B cell (primary cell): ENCODE results near the gene RPRD1B. TPM values are rescaled to one million over a fixed set of nuclear protein-coding genes. Genes with fewer than 3 reads are reported as not detected.

Experiments used
- ATAC-seq: fragments of 200-7000 bp; cut with Tn5 transposase; one replicate; pipeline ENCODE4 v1.10.0; 2021; ENCODE audit warnings: low read depth, mild to moderate bottlenecking, moderate number of reproducible peaks, moderate library complexity
- CTCF ChIA-PET: fragments of 350-600 bp; sonication (Branson Sonifier 250); formaldehyde crosslinking; loops from one replicate; lab custom pipeline; 2021; ENCODE audit warnings: antibody characterized with exemption, inconsistent platforms; lab: Charles Lee
- POLR2A ChIA-PET: fragments of 350-600 bp; sonication (Branson Sonifier 250); formaldehyde crosslinking; loops from one replicate; lab custom pipeline; 2021; ENCODE audit warnings: antibody characterized with exemption; lab: Charles Lee
- DNase-seq: peaks from one replicate; pipeline ENCODE4 v3.0.0; 2013
- H2AFZ ChIP-seq: 2 replicates; pipeline ENCODE4 v1.6.1; 2012; ENCODE audit warnings: mild to moderate bottlenecking, low read depth, low read length; ENCODE audit not compliant: insufficient read depth, poor library complexity, severe bottlenecking
- H3K27ac ChIP-seq, 2 donors: 1 replicate in 1 of 2; 2 replicates in 1 of 2; pipeline ENCODE4 v1.5.1; 2012 to 2013; ENCODE audit warnings: low read length in 2 of 2, mild to moderate bottlenecking in 2 of 2, moderate library complexity in 1 of 2
- H3K27me3 ChIP-seq, 4 experiments: fragments of 200-600 bp in 1 of 4; sonication (generic) in 1 of 4; replicated peaks in 1 of 4; 1 replicate in 2 of 4; 2 replicates in 2 of 4; pipeline versions ENCODE4 v1.6.1 to v1.7.0; 2013 to 2016; ENCODE audit warnings: low read length in 3 of 4, mild to moderate bottlenecking in 2 of 4, mixed read lengths in 1 of 4, moderate library complexity in 1 of 4; ENCODE audit not compliant: insufficient read depth in 4 of 4, control insufficient read depth in 3 of 4; ENCODE audit errors: control extremely low read depth in 1 of 4
- H3K36me3 ChIP-seq, 2 experiments: replicated peaks in 1 of 2; 1 replicate in 1 of 2; 2 replicates in 1 of 2; pipeline versions ENCODE4 v1.6.1 to v1.7.1; 2013; ENCODE audit warnings: low read length in 1 of 2; ENCODE audit not compliant: insufficient read depth in 2 of 2, control insufficient read depth in 1 of 2; ENCODE audit errors: control extremely low read depth in 1 of 2, extremely low read depth in 1 of 2
- H3K4me1 ChIP-seq, 2 donors: fragments of 200-600 bp in 1 of 2; sonication (generic) in 1 of 2; 1 replicate in 1 of 2; 2 replicates in 1 of 2; pipeline versions ENCODE4 v1.5.1 to v1.6.1; 2013 to 2017; ENCODE audit warnings: low read length in 2 of 2; ENCODE audit not compliant: control insufficient read depth in 2 of 2, insufficient read depth in 2 of 2
- H3K4me2 ChIP-seq: replicated peaks from 2 replicates; pipeline ENCODE3; 2012; ENCODE audit warnings: mild to moderate bottlenecking, low read depth, low read length; ENCODE audit not compliant: poor library complexity, severe bottlenecking
- H3K4me3 ChIP-seq, 5 experiments: fragments of 200-600 bp in 1 of 5; sonication (generic) in 1 of 5; 1 replicate in 3 of 5; 2 replicates in 2 of 5; pipeline versions ENCODE4 v1.5.1 to v1.7.0; 2011 to 2016; ENCODE audit warnings: low read length in 4 of 5, mild to moderate bottlenecking in 4 of 5, low read depth in 2 of 5, control low read depth in 1 of 5, moderate library complexity in 1 of 5; ENCODE audit not compliant: insufficient read depth in 1 of 5; ENCODE audit errors: control extremely low read depth in 1 of 5, extremely low read depth in 1 of 5
- H3K79me2 ChIP-seq: fragments of 200-600 bp; sonication (generic); one replicate; pipeline ENCODE4 v1.6.0; 2016; ENCODE audit warnings: low read length; ENCODE audit not compliant: control insufficient read depth, insufficient read depth
- H3K9ac ChIP-seq: fragments of 200-600 bp; sonication (generic); 2 replicates; pipeline ENCODE4 v1.6.1; 2017; ENCODE audit warnings: mild to moderate bottlenecking, low read length, moderate library complexity
- H3K9me3 ChIP-seq, 3 donors: one replicate each; pipeline versions ENCODE4 v1.6.1 to v1.7.1; 2013; ENCODE audit warnings: low read length in 2 of 3; ENCODE audit not compliant: control insufficient read depth in 2 of 3, insufficient read depth in 1 of 3; ENCODE audit errors: control extremely low read depth in 1 of 3
- H4K20me1 ChIP-seq: 2 replicates; pipeline ENCODE4 v1.6.0; 2012; ENCODE audit warnings: mild to moderate bottlenecking, low read length; ENCODE audit not compliant: insufficient read depth, control insufficient read depth, poor library complexity, severe bottlenecking
- H3K27ac Mint-ChIP-seq: one replicate; pipeline ENCODE4 v1.8.0; 2021; ENCODE audit warnings: mixed read lengths
- H3K27me3 Mint-ChIP-seq: one replicate; pipeline ENCODE4 v1.8.0; 2021; ENCODE audit warnings: mixed read lengths
- H3K4me1 Mint-ChIP-seq: one replicate; pipeline ENCODE4 v1.8.0; 2021; ENCODE audit warnings: mixed read lengths
- H3K4me3 Mint-ChIP-seq: one replicate; pipeline ENCODE4 v1.8.0; 2021; ENCODE audit warnings: mixed read lengths
- H3K9me3 Mint-ChIP-seq: one replicate; pipeline ENCODE4 v1.8.0; 2022; ENCODE audit warnings: mixed read lengths; ENCODE audit not compliant: insufficient read depth
- EZH2 ChIP-seq: IDR thresholded peaks from 2 replicates; pipeline ENCODE4 v1.6.1; 2012; ENCODE audit warnings: borderline replicate concordance, low read depth, mild to moderate bottlenecking, moderate library complexity, low read length; ENCODE audit not compliant: insufficient read depth, poor library complexity, severe bottlenecking
- WGBS: methylation state at CpG from one replicate; pipeline ENCODE4 v1.1.5; 2013; ENCODE audit warnings: missing lambda C conversion rate; ENCODE audit not compliant: insufficient coverage; 5-methylcytosine and 5-hydroxymethylcytosine counted together
- intact Hi-C: fragments of 100-400 bp; cut with micrococcal nuclease; formaldehyde crosslinking; loops from one replicate; pipeline ENCODE4 v1.10.0; 2022
- polyA plus RNA-seq: library from polyadenylated mRNA; depleted of rRNA; stranded (reverse); fragments of >200 nt; gene quantifications from 2 replicates; pipeline ENCODE4 v1.2.3, GENCODE V29; 2012
- total RNA-seq, 2 donors: library from RNA; stranded (reverse); fragments of 120-200 nt in 1 of 2; gene quantifications; 1 replicate in 1 of 2; 2 replicates in 1 of 2; pipeline versions ENCODE4 v1.2.3 to v1.2.4, GENCODE V29; 2013 to 2022
- TF ChIP-seq, protein P1 (sequence below): fragments of 200-600 bp; IDR thresholded peaks from one replicate; pipeline ENCODE4 v1.8.0; 2022; ENCODE audit warnings: antibody characterized with exemption, mild to moderate bottlenecking

Gene RPRD1B
- total and polyA plus RNA-seq, 2 donors (not counting 1 experiment from before 2014, with no cell fraction given), result 6.0 to 54.9 TPM

GRCh38 chr20:38050686-38051085 lies 17.1 kb downstream of the RPRD1B start:
- Mint-ChIP-seq H3K27me3 (no peaks in the 10 kb centered on the region), H3K27ac (no peak overlapping the region), H3K4me1 (peaks cover 3% of the 10 kb centered on the region), H3K4me3 (no peak overlapping the region), H3K9me3 (no peaks in the 10 kb centered on the region)
- intact Hi-C loops, result no loop called here
- POLR2A ChIA-PET, result no interaction called here
- Histone ChIP-seq H3K4me1 (no peaks in the 10 kb centered on the region), H3K27ac (no peak overlapping the region), H3K4me3 (no peak overlapping the region), H2AFZ (no peak overlapping the region), H3K36me3 (peaks cover 4 to 61% of the 10 kb centered on the region in 2 experiments), H4K20me1 (peaks cover 30% of the 10 kb centered on the region), H3K9me3 (no peaks in the 10 kb centered on the region), H3K4me2 (no peak overlapping the region), H3K27me3 (no peaks in the 10 kb centered on the region), H3K79me2 (peaks cover 61% of the 10 kb centered on the region), H3K9ac (no peak overlapping the region)
- WGBS, result no CpG with 5 or more reads among the region's 1 CpG
- no peak for ATAC-seq
- no peak for TF ChIP-seq EZH2
- TF ChIP-seq, protein P1, sequence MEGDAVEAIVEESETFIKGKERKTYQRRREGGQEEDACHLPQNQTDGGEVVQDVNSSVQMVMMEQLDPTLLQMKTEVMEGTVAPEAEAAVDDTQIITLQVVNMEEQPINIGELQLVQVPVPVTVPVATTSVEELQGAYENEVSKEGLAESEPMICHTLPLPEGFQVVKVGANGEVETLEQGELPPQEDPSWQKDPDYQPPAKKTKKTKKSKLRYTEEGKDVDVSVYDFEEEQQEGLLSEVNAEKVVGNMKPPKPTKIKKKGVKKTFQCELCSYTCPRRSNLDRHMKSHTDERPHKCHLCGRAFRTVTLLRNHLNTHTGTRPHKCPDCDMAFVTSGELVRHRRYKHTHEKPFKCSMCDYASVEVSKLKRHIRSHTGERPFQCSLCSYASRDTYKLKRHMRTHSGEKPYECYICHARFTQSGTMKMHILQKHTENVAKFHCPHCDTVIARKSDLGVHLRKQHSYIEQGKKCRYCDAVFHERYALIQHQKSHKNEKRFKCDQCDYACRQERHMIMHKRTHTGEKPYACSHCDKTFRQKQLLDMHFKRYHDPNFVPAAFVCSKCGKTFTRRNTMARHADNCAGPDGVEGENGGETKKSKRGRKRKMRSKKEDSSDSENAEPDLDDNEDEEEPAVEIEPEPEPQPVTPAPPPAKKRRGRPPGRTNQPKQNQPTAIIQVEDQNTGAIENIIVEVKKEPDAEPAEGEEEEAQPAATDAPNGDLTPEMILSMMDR, result no peak
- no peak for DNase-seq
- CTCF ChIA-PET, result interaction anchor here (0.5 to 19.6 kb wide), 4 partner anchors 121 to 723 kb away, joined by 3 to 494 read pairs (median 4); no protein-coding TSS in a partner anchor

- H3K27me3 Mint-ChIP-seq, result no peaks in the 10 kb centered on the region
- ChIA-PET CTCF (interaction anchor here (1.2 to 19.6 kb wide), 8 partner anchors 9 to 167 kb away, joined by 3 to 494 read pairs (median 4); no protein-coding TSS in a partner anchor), POLR2A (no interaction called here)
- Histone ChIP-seq H3K79me2 (peaks cover 47% of the 10 kb centered on the region), H3K4me3 (no peak overlapping the region), H3K36me3 (peaks cover 4 to 52% of the 10 kb centered on the region in 2 experiments), H3K9me3 (no peaks in the 10 kb centered on the region), H3K27me3 (no peaks in the 10 kb centered on the region), H4K20me1 (peaks cover 28% of the 10 kb centered on the region), H3K4me1 (peaks cover 0 to 3% of the 10 kb centered on the region in 2 donors), H3K27ac (no peak overlapping the region), H2AFZ (no peak overlapping the region), H3K4me2 (no peak overlapping the region), H3K9ac (no peak overlapping the region)
- peaks cover 12% of the 10 kb centered on the region for H3K4me1 Mint-ChIP-seq
- intact Hi-C loops, result no loop called here
- no peak overlapping the region for H3K4me3 Mint-ChIP-seq
- DNase-seq, result no peak
- ATAC-seq, result no peak
- WGBS, result 100% methylated on average over 1 of the region's 2 CpGs
- no peaks in the 10 kb centered on the region for H3K9me3 Mint-ChIP-seq
- TF ChIP-seq, protein P1, result no peak
- TF ChIP-seq EZH2, result no peak
- no peak overlapping the region for H3K27ac Mint-ChIP-seq
Measured at GRCh38 chr20:38052870-38053269, 19.3 kb downstream of the RPRD1B start.
